Measurements from ENCODE around the gene JAKMIP3.

The JAKMIP3 gene

GRCh38 chr10:132065491-132066105, at the start of gene JAKMIP3:
TSS of gene JAKMIP3 (plus strand) at chr10:132065946. CDS start at chr10:132104809, 38,863 bp downstream.
- no peak for DNase-seq

GRCh38 chr10:132016514-132016913, 49.2 kb upstream of the JAKMIP3 start:
- no peak for DNase-seq

- DNase-seq, result no peak
Measured at GRCh38 chr10:132018446-132018845, 47.3 kb upstream of the JAKMIP3 start.

- DNase-seq, result no peak
Measured at GRCh38 chr10:132019366-132019765, 46.4 kb upstream of the JAKMIP3 start.

GRCh38 chr10:132020456-132020855, 45.3 kb upstream of the JAKMIP3 start:
- no peak for DNase-seq

GRCh38 chr10:132021046-132021445, 44.7 kb upstream of the JAKMIP3 start:
- no peak for DNase-seq

- no peak for DNase-seq
Measured at GRCh38 chr10:132021504-132022143, 44.1 kb upstream of the JAKMIP3 start.

GRCh38 chr10:132022241-132022640, 43.5 kb upstream of the JAKMIP3 start:
- no peak for DNase-seq

GRCh38 chr10:132023092-132023811, 42.5 kb upstream of the JAKMIP3 start:
- DNase-seq, result peak; percentile 0

- DNase-seq, result no peak
Measured at GRCh38 chr10:132027423-132027983, 38.2 kb upstream of the JAKMIP3 start.

- DNase-seq, result no peak
Measured at GRCh38 chr10:132028706-132029105, 37.0 kb upstream of the JAKMIP3 start.

- DNase-seq, result no peak
Measured at GRCh38 chr10:132030898-132031463, 34.8 kb upstream of the JAKMIP3 start.

- no peak for DNase-seq
Measured at GRCh38 chr10:132033632-132034031, 32.1 kb upstream of the JAKMIP3 start.

GRCh38 chr10:132035476-132035875, 30.3 kb upstream of the JAKMIP3 start:
- no peak for DNase-seq

- DNase-seq, result no peak
Measured at GRCh38 chr10:132036153-132036886, 29.4 kb upstream of the JAKMIP3 start.

- DNase-seq, result no peak
Measured at GRCh38 chr10:132036887-132037675, 28.7 kb upstream of the JAKMIP3 start.

GRCh38 chr10:132037676-132037975, 28.1 kb upstream of the JAKMIP3 start:
- DNase-seq, result no peak

GRCh38 chr10:132039371-132039770, 26.4 kb upstream of the JAKMIP3 start:
- no peak for DNase-seq

- no peak for DNase-seq
Measured at GRCh38 chr10:132040046-132040445, 25.7 kb upstream of the JAKMIP3 start.

GRCh38 chr10:132041340-132041739, 24.4 kb upstream of the JAKMIP3 start:
- no peak for DNase-seq

GRCh38 chr10:132043861-132044695, 21.7 kb upstream of the JAKMIP3 start:
- no peak for DNase-seq

Measured in NCI-H1694 treated with DMSO at 0.1 percent for 48 hours (cell line).